Gastrocnemius medialis (tissue), 4 donors: Measurements from ENCODE around the gene SNCAIP. TPM values are rescaled to one million over a fixed set of nuclear protein-coding genes. Genes with fewer than 3 reads are reported as not detected.

Experiments used
- ATAC-seq, 2 donors: fragments of 150-250 bp; one replicate each; pipeline ENCODE4 v1.9.1; 2016
- DNase-seq, 2 donors: peaks; one replicate each; pipeline ENCODE4 v3.0.0-alpha.2; 2019
- H3K27ac ChIP-seq, 4 donors: fragments of 200-600 bp; sonication (generic); 1 replicate in 1 of 4; 2 replicates in 3 of 4; pipeline ENCODE4 v1.5.1; 2016 to 2018; ENCODE audit warnings: mild to moderate bottlenecking in 2 of 4, moderate library complexity in 1 of 4
- H3K27me3 ChIP-seq, 3 donors: fragments of 200-600 bp; sonication (generic) in 2 of 3; 1 replicate in 1 of 3; 2 replicates in 2 of 3; pipeline versions ENCODE4 v1.5.1 to v1.6.0; 2016 to 2019; ENCODE audit warnings: mild to moderate bottlenecking in 1 of 3, moderate library complexity in 1 of 3
- H3K36me3 ChIP-seq, 2 donors: fragments of 200-600 bp; sonication (generic) in 1 of 2; one replicate each; pipeline ENCODE4 v1.5.1; 2017 to 2018
- H3K4me1 ChIP-seq, 2 donors: fragments of 200-600 bp; sonication (generic) in 1 of 2; one replicate each; pipeline ENCODE4 v1.5.1; 2016 to 2017; ENCODE audit warnings: mild to moderate bottlenecking in 2 of 2
- H3K4me3 ChIP-seq, 4 donors: fragments of 200-600 bp; sonication (generic) in 3 of 4; 1 replicate in 1 of 4; 2 replicates in 3 of 4; pipeline ENCODE4 v1.5.1; 2016 to 2019; ENCODE audit warnings: mild to moderate bottlenecking in 2 of 4
- H3K9me3 ChIP-seq, 3 donors: fragments of 200-600 bp; sonication (generic) in 2 of 3; 1 replicate in 1 of 3; 2 replicates in 2 of 3; pipeline ENCODE4 v1.5.1; 2016 to 2019
- POLR2A ChIP-seq, 2 donors: fragments of 450-650 bp; IDR thresholded peaks; one replicate each; pipeline ENCODE4 v1.6.1; 2017; ENCODE audit warnings: antibody characterized with exemption in 2 of 2, mild to moderate bottlenecking in 2 of 2, moderate library complexity in 2 of 2
- in situ Hi-C, 4 donors: fragments of 200-750 bp; cut with MboI; loops; one replicate each; pipeline versions ENCODE4 v1.15.0 to v1.8.0; 2017; ENCODE audit warnings: low sequenced_read_pairs in 4 of 4
- intact Hi-C: fragments of 100-400 bp; cut with DNase I; formaldehyde crosslinking; loops from one replicate; pipeline ENCODE4 v1.15.1; 2023; ENCODE audit warnings: low total_unique reads
- total RNA-seq, 4 donors: library from RNA; depleted of rRNA; stranded (reverse); fragments of >200 nt; gene quantifications; one replicate each; pipeline versions ENCODE4 v1.1.0 to v1.2.3, GENCODE V29; 2016
- TF ChIP-seq, protein P1 (sequence below), 5 experiments: fragments of 450-650 bp in 3 of 5; fragments of 200-600 bp in 2 of 5; sonication (generic) in 2 of 5; IDR thresholded peaks in 4 of 5; conservative IDR thresholded peaks in 1 of 5; 1 replicate in 4 of 5; 2 replicates in 1 of 5; pipeline ENCODE4 v1.5.1; 2016 to 2019; ENCODE audit warnings: antibody characterized with exemption in 5 of 5, mild to moderate bottlenecking in 3 of 5, moderate library complexity in 3 of 5

The SNCAIP gene
- total RNA-seq, 4 donors from 2014 or later = 0.22 to 3.1 (median 0.53) TPM

DNA sequence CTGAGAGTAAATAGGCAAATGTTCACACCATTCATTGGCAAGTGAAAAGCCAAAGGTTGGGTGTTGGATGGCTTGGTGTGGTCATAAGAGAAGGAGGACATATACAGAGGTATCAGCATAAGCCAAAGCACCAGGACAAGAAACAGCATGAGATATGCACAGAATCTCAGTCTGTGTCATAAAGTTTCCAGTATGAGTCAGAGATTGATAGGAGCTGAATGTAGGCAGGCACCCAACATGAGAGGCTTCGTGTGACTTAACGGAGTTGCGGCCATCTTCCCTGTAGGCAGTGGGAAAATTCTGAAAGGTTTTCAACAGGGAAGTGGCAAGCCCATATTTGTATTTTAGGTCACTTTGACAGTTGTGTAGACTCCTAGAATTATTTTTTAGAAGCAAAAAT, 54.5 kb downstream of the SNCAIP start:
- Histone ChIP-seq H3K9me3 (no peaks in the 10 kb centered on the region), H3K4me1 (no peaks in the 10 kb centered on the region), H3K4me3 (no peak overlapping the region), H3K27me3 (no peaks in the 10 kb centered on the region), H3K36me3 (no peaks in the 10 kb centered on the region), H3K27ac (no peak overlapping the region)
- intact Hi-C loops = no loop called here
- no peak for DNase-seq
- TF ChIP-seq POLR2A (IDR thresholded peaks at IDR 0.05) = no peak
- TF ChIP-seq, protein P1, sequence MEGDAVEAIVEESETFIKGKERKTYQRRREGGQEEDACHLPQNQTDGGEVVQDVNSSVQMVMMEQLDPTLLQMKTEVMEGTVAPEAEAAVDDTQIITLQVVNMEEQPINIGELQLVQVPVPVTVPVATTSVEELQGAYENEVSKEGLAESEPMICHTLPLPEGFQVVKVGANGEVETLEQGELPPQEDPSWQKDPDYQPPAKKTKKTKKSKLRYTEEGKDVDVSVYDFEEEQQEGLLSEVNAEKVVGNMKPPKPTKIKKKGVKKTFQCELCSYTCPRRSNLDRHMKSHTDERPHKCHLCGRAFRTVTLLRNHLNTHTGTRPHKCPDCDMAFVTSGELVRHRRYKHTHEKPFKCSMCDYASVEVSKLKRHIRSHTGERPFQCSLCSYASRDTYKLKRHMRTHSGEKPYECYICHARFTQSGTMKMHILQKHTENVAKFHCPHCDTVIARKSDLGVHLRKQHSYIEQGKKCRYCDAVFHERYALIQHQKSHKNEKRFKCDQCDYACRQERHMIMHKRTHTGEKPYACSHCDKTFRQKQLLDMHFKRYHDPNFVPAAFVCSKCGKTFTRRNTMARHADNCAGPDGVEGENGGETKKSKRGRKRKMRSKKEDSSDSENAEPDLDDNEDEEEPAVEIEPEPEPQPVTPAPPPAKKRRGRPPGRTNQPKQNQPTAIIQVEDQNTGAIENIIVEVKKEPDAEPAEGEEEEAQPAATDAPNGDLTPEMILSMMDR (IDR thresholded peaks at IDR 0.05 in 4 of 5, conservative IDR thresholded peaks at IDR 0.05 in 1 of 5) = no peak
- in situ Hi-C loops = no loop called here
- no peak for ATAC-seq

DNA sequence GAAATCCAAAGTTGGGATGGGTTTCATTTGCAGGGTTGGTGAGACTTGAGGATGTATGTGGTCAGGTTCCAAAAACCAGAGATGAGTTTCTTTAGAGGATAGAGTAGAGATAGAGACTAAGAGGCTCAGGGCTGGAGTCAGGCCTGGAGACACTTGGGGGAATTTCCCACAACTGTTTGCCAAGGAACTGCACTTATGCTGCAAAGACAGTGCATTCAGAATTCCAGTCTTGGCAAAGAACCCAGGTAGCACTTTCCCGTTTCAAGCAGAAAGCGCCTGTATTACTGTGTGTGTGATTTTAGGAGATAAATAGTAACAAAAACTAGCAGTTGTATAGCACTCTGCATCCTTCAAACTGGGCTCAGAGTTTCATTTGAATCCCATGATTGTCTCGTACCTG, 55.4 kb downstream of the SNCAIP start:
- in situ Hi-C loops = no loop called here
- H3K36me3 ChIP-seq = no peaks in the 10 kb centered on the region
- H3K4me1 ChIP-seq = no peaks in the 10 kb centered on the region
- DNase-seq (no peak), ATAC-seq (no peak)
- no peak overlapping the region for H3K27ac ChIP-seq
- no peak overlapping the region for H3K4me3 ChIP-seq
- no peaks in the 10 kb centered on the region for H3K9me3 ChIP-seq
- intact Hi-C loops = no loop called here
- H3K27me3 ChIP-seq = no peaks in the 10 kb centered on the region
- TF ChIP-seq, protein P1 (IDR thresholded peaks at IDR 0.05 in 4 of 5, conservative IDR thresholded peaks at IDR 0.05 in 1 of 5) = no peak
- no peak for TF ChIP-seq POLR2A (IDR thresholded peaks at IDR 0.05)

DNA sequence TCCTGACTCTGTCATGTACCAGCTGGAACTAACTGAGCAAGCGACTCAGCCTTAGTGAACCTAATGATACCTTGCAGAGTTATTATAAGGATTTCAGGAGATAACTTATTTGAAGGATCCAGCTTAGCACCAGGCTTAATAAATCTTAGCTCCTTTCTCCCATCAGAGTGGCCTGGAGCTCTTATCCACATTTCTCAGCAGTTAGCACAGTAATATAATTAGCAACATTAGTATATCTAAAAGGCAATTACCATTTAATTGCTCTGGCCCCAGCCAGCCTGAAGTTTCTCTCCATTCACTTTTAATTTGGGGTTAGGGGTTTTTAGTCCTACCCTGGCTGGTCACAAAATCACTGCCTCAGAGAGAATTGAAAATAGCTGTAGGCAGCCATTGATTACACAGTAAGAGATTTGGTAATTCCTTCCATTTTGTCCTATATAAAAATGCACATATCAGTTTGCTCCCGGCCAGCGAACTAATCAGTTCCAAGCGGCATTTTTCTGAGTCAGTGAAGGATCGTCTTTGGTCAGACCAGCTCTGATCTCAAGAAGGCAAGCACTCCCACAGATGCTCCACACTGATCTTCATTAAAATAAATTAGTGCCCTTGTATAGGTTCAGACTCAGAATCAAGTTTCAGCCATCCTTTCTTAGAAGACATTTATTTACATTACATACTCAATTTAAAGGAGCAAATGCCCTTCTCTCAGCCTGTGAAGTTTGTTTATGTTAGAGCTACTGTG, 56.6 kb downstream of the SNCAIP start:
- no peaks in the 10 kb centered on the region for H3K9me3 ChIP-seq
- H3K36me3 ChIP-seq = no peaks in the 10 kb centered on the region
- in situ Hi-C loops (no loop called here), intact Hi-C loops (no loop called here)
- H3K27ac ChIP-seq = no peak overlapping the region
- no peaks in the 10 kb centered on the region for H3K4me1 ChIP-seq
- ATAC-seq (no peak), DNase-seq (no peak)
- H3K4me3 ChIP-seq = no peak overlapping the region
- no peaks in the 10 kb centered on the region for H3K27me3 ChIP-seq
- TF ChIP-seq, protein P1 (IDR thresholded peaks at IDR 0.05 in 4 of 5, conservative IDR thresholded peaks at IDR 0.05 in 1 of 5) = no peak
- no peak for TF ChIP-seq POLR2A (IDR thresholded peaks at IDR 0.05)

DNA sequence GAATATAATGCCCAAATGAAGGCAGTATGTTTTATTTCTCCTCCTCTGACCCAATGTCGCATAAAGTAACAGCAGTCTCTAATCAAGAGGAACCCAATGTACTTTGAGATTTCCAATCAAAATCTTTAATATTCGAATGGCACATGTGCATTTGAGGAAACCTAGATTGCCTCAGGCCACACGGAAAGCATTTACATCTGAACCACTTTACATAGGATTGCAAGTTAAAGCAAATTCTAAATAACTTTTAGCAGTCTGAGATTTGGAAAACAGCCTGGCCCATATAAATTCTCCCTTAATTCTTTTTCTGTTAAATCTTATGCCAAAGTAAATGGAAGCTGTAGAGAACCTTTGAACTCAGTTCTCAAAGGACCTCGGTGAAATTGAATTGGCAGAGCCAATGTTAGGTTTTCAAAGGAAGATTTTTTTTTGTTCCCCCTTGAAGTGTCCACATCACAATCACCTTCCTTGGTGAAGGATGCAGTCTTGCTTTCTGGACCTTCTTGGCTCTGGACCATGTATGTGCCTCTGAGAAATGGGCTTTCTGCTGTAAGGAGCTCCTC, 57.3 kb downstream of the SNCAIP start:
- no peak overlapping the region for H3K4me3 ChIP-seq

More for the DNA sequence above, 57.3 kb downstream of the SNCAIP start:
- Histone ChIP-seq H3K9me3 (no peaks in the 10 kb centered on the region), H3K36me3 (no peaks in the 10 kb centered on the region), H3K27ac (no peak overlapping the region), H3K4me1 (no peaks in the 10 kb centered on the region), H3K27me3 (no peaks in the 10 kb centered on the region)
- ATAC-seq (no peak), DNase-seq (no peak)
- TF ChIP-seq POLR2A (IDR thresholded peaks at IDR 0.05) = no peak
- TF ChIP-seq, protein P1 (IDR thresholded peaks at IDR 0.05 in 4 of 5, conservative IDR thresholded peaks at IDR 0.05 in 1 of 5) = no peak
- in situ Hi-C loops = no loop called here
- intact Hi-C loops = no loop called here
